HCT116 (cell line): ENCODE measurements around the gene VWC2L. TPM values are rescaled to one million over a fixed set of nuclear protein-coding genes. Genes with fewer than 3 reads are reported as not detected.

Experiments used
- ATAC-seq: fragments of 200-7000 bp; cut with Tn5 transposase; 2 replicates; pipeline ENCODE4 v1.9.1; 2020; ENCODE audit warnings: mild to moderate bottlenecking, moderate library complexity
- BruUV-seq: library from RNA; stranded (reverse); fragments of 400-500 nt; replicated peaks from 2 replicates; lab custom pipeline; 2021; lab: Mats Ljungman, UMichigan
- CTCF ChIA-PET: fragments of 300-600 bp; sonication (Branson Sonifier 250); formaldehyde crosslinking; loops from one replicate; lab custom pipeline; 2021; ENCODE audit warnings: antibody characterized with exemption; lab: Charles Lee
- POLR2A ChIA-PET: fragments of 300-600, 350-600 bp; sonication (Branson Sonifier 250); formaldehyde crosslinking; loops from one replicate; lab custom pipeline; 2021; ENCODE audit warnings: antibody characterized with exemption; lab: Charles Lee
- RAD21 ChIA-PET, 2 experiments: fragments of 300-600 bp; sonication (Branson Sonifier 250); formaldehyde crosslinking; loops; one replicate each; lab custom pipeline; 2023; ENCODE audit warnings: low total read pairs in 2 of 2; ENCODE audit not compliant: uncharacterized antibody in 2 of 2, unreplicated experiment in 2 of 2, low non-redundant PET in 1 of 2; lab: Charles Lee
- DNase-seq: peaks from one replicate; pipeline ENCODE4 v3.0.0-alpha.2; 2010; ENCODE audit warnings: low read depth, low spot score
- H2AFZ ChIP-seq: fragments of 200-600 bp; shearing (Covaris generic), sonication (generic); 2 replicates; pipeline ENCODE4 v1.6.1; 2017; ENCODE audit warnings: low read depth, mixed run types, mixed read lengths, antibody characterized with exemption, low read length; ENCODE audit not compliant: poor library complexity, severe bottlenecking
- H3K27ac ChIP-seq: 2 replicates; pipeline ENCODE4 v1.5.1; 2012; ENCODE audit warnings: low read depth, low read length
- H3K27me3 ChIP-seq: fragments of 200-600 bp; sonication (generic); 2 replicates; pipeline ENCODE4 v1.6.1; 2016; ENCODE audit warnings: mixed run types, low read length, mixed read lengths; ENCODE audit not compliant: insufficient read depth
- H3K36me3 ChIP-seq, 2 experiments: fragments of 200-500 bp in 1 of 2; fragments of 200-600 bp in 1 of 2; sonication (Bioruptor generic) in 1 of 2; sonication (generic) in 1 of 2; 2 replicates each; pipeline versions ENCODE4 v1.5.1 to v1.6.1; 2014 to 2016; ENCODE audit warnings: low read length in 2 of 2, inconsistent platforms in 1 of 2, mixed read lengths in 1 of 2, mixed run types in 1 of 2; ENCODE audit not compliant: insufficient read depth in 2 of 2, control insufficient read depth in 1 of 2
- H3K4me1 ChIP-seq, 2 experiments: fragments of 200-600 bp in 1 of 2; sonication (generic) in 1 of 2; 2 replicates each; pipeline versions ENCODE4 v1.5.1 to v1.6.1; 2012 to 2017; ENCODE audit warnings: low read length in 2 of 2, inconsistent platforms in 1 of 2, mild to moderate bottlenecking in 1 of 2, mixed read lengths in 1 of 2, mixed run types in 1 of 2, moderate library complexity in 1 of 2; ENCODE audit not compliant: insufficient read depth in 2 of 2, control insufficient read depth in 1 of 2
- H3K4me2 ChIP-seq: fragments of 200-600 bp; sonication (generic); 2 replicates; pipeline ENCODE4 v1.6.1; 2017; ENCODE audit warnings: mixed run types, low read length, mixed read lengths
- H3K4me3 ChIP-seq, 2 experiments: fragments of 200-600 bp in 1 of 2; sonication (generic) in 1 of 2; replicated peaks in 1 of 2; 2 replicates each; pipeline ENCODE4 v1.5.1; 2011 to 2016; ENCODE audit warnings: low read length in 2 of 2, control low read depth in 1 of 2, low read depth in 1 of 2, mild to moderate bottlenecking in 1 of 2, mixed read lengths in 1 of 2, mixed run types in 1 of 2
- H3K79me2 ChIP-seq: fragments of 200-600 bp; sonication (generic); 2 replicates; pipeline ENCODE4 v1.6.1; 2017; ENCODE audit warnings: mild to moderate bottlenecking, mixed run types, low read length, moderate library complexity, mixed read lengths; ENCODE audit not compliant: insufficient read depth
- H3K9ac ChIP-seq: fragments of 200-600 bp; sonication (generic); 2 replicates; pipeline ENCODE4 v1.6.1; 2016; ENCODE audit warnings: low read length, mixed read lengths
- H3K9me2 ChIP-seq: fragments of 200-600 bp; sonication (generic), shearing (Covaris generic); 2 replicates; pipeline ENCODE4 v1.6.1; 2017; ENCODE audit warnings: mixed run types, mild to moderate bottlenecking, moderate library complexity; ENCODE audit not compliant: insufficient read depth
- H3K9me3 ChIP-seq, 2 experiments: fragments of 200-500 bp in 1 of 2; fragments of 200-600 bp in 1 of 2; sonication (Bioruptor generic) in 1 of 2; sonication (generic) in 1 of 2; 2 replicates each; pipeline ENCODE4 v1.6.1; 2014 to 2017; ENCODE audit warnings: low read length in 2 of 2, mixed read lengths in 2 of 2, inconsistent platforms in 1 of 2, low read depth in 1 of 2, mild to moderate bottlenecking in 1 of 2, mixed run types in 1 of 2, moderate library complexity in 1 of 2; ENCODE audit not compliant: control insufficient read depth in 1 of 2, insufficient read depth in 1 of 2
- H4K20me1 ChIP-seq: fragments of 200-600 bp; sonication (generic), shearing (Covaris generic); 2 replicates; pipeline ENCODE4 v1.6.1; 2017; ENCODE audit warnings: mixed run types, mild to moderate bottlenecking, moderate library complexity; ENCODE audit not compliant: insufficient read depth
- CEBPB ChIP-seq: IDR thresholded peaks from 2 replicates; pipeline ENCODE4 v1.6.1; 2012; ENCODE audit warnings: low read depth
- EGR1 ChIP-seq: IDR thresholded peaks from 2 replicates; pipeline ENCODE4 v1.6.1; 2012; ENCODE audit warnings: low read depth
- EZH2phosphoT487 ChIP-seq: fragments of 200-600 bp; IDR thresholded peaks from 2 replicates; pipeline ENCODE4 v1.6.1; 2018; ENCODE audit warnings: antibody characterized with exemption, borderline replicate concordance
- JUND ChIP-seq: IDR thresholded peaks from 2 replicates; pipeline ENCODE4 v1.6.1; 2012
- TCF7L2 ChIP-seq: IDR thresholded peaks from 2 replicates; pipeline ENCODE4 v1.7.0; 2011; ENCODE audit warnings: borderline replicate concordance, inconsistent platforms; ENCODE audit not compliant: insufficient read depth, insufficient read length; ENCODE audit errors: extremely low read depth
- YY1 ChIP-seq: IDR thresholded peaks from 2 replicates; pipeline ENCODE4 v1.6.1; 2011; ENCODE audit warnings: low read length, low read depth, moderate library complexity, mild to moderate bottlenecking; ENCODE audit not compliant: insufficient replicate concordance; ENCODE audit errors: extremely low read depth
- ZFX ChIP-seq: fragments of 450-650 bp; IDR thresholded peaks from 2 replicates; pipeline ENCODE4 v1.6.1; 2017
- intact Hi-C: fragments of 100-400 bp; cut with micrococcal nuclease; formaldehyde crosslinking; loops from 2 replicates; pipeline ENCODE4 v1.10.0; 2022
- total RNA-seq: library from RNA; stranded (reverse); gene quantifications from one replicate; pipeline ENCODE4 v1.2.1, GENCODE V29; 2021; ENCODE audit not compliant: unreplicated experiment
- TF ChIP-seq, protein P1 (sequence below): IDR thresholded peaks from 2 replicates; pipeline ENCODE4 v1.6.1; 2011; ENCODE audit warnings: mild to moderate bottlenecking, low read length, moderate library complexity; ENCODE audit not compliant: insufficient replicate concordance; ENCODE audit errors: extremely low read depth
- TF ChIP-seq, protein P2 (sequence below): IDR thresholded peaks from 2 replicates; pipeline ENCODE4 v1.6.1; 2012

The VWC2L gene
- total RNA-seq, 1 experiment from 2014 or later = not detected

DNA sequence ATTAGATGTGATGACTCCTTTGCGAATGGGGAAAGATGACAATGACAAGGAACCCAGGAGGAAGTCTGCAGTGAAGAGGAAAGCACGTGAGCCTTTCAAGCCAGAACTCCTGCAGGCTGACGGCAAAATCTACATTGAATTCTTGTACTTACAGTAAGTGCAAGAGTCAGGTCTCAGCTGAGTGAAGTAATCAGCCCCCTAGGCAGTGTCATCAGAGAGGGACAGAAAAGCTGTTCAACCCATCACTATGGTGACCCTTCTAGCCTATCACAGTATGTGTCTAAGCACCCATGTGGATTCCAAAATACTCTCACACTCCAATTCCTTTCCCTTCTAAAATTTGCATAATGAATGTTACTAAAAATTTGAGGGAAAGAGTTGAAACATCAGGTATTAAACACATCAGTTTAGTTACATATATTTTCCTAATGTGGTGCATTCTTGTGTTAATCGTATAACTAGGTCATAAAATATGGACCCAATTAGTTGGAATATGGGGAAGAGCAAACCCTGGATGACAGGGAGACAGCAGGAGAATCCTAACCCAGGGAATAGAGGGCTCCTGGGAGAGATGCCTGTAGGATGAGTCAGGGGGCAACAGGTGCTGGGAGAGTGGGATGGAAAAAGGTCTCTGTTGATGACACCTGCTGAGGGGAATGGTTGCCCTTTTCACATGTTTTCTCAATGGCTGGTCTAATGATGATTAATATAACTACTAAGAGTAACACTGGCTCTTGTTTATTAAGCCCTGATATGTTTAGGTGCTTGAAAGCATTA, 39.5 kb downstream of the VWC2L start:
- CTCF ChIA-PET = no interaction called here
- Histone ChIP-seq H3K4me2 (no peak overlapping the region), H2AFZ (no peak overlapping the region), H3K79me2 (no peaks in the 10 kb centered on the region), H3K9me2 (no peaks in the 10 kb centered on the region), H3K4me1 (no peaks in the 10 kb centered on the region), H3K9ac (no peak overlapping the region), H4K20me1 (no peaks in the 10 kb centered on the region), H3K9me3 (no peaks in the 10 kb centered on the region), H3K27ac (no peak overlapping the region), H3K4me3 (no peak overlapping the region), H3K36me3 (no peaks in the 10 kb centered on the region), H3K27me3 (no peaks in the 10 kb centered on the region)
- no TSS peak for BruUV-seq
- DNase-seq (no peak), ATAC-seq (no peak)
- POLR2A ChIA-PET = no interaction called here
- intact Hi-C loops = no loop called here
- RAD21 ChIA-PET = no interaction called here
- TF ChIP-seq TCF7L2 = no peak
- TF ChIP-seq, protein P1, sequence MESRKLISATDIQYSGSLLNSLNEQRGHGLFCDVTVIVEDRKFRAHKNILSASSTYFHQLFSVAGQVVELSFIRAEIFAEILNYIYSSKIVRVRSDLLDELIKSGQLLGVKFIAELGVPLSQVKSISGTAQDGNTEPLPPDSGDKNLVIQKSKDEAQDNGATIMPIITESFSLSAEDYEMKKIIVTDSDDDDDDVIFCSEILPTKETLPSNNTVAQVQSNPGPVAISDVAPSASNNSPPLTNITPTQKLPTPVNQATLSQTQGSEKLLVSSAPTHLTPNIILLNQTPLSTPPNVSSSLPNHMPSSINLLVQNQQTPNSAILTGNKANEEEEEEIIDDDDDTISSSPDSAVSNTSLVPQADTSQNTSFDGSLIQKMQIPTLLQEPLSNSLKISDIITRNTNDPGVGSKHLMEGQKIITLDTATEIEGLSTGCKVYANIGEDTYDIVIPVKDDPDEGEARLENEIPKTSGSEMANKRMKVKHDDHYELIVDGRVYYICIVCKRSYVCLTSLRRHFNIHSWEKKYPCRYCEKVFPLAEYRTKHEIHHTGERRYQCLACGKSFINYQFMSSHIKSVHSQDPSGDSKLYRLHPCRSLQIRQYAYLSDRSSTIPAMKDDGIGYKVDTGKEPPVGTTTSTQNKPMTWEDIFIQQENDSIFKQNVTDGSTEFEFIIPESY = no peak
- TF ChIP-seq CEBPB = no peak
- TF ChIP-seq, protein P2, sequence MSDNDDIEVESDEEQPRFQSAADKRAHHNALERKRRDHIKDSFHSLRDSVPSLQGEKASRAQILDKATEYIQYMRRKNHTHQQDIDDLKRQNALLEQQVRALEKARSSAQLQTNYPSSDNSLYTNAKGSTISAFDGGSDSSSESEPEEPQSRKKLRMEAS = no peak
- no peak for TF ChIP-seq YY1
- no peak for TF ChIP-seq EGR1
- TF ChIP-seq ZFX = no peak
- no peak for TF ChIP-seq JUND
- no peak for TF ChIP-seq EZH2phosphoT487
